Activated CD4-positive, alpha-beta memory T cell treated with anti-CD3 and anti-CD28 coated beads for 36 hours (primary cell): ENCODE data around the gene FLOT2. TPM values are rescaled to one million over a fixed set of nuclear protein-coding genes. Genes with fewer than 3 reads are reported as not detected.
"Not testable (repeated sequence)": the region's sequence is repeated elsewhere in the genome, so short reads cannot be mapped to it uniquely, and the experiment has no call there.

Experiments
- CTCF ChIA-PET: fragments of 350-600 bp; sonication (Branson Sonifier 250); formaldehyde crosslinking; loops from one replicate; lab custom pipeline; 2021; ENCODE audit warnings: antibody characterized with exemption, inconsistent platforms; lab: Charles Lee
- POLR2A ChIA-PET: fragments of 350-600 bp; sonication (Branson Sonifier 250); formaldehyde crosslinking; loops from one replicate; lab custom pipeline; 2021; ENCODE audit warnings: antibody characterized with exemption; lab: Charles Lee
- DNase-seq: peaks from one replicate; pipeline ENCODE4 v3.0.0-alpha.2; 2020
- H3K27ac Mint-ChIP-seq: one replicate; pipeline ENCODE4 v1.8.0; 2021; ENCODE audit warnings: mixed read lengths
- H3K27me3 Mint-ChIP-seq: one replicate; pipeline ENCODE4 v1.8.0; 2021; ENCODE audit warnings: mixed read lengths
- H3K36me3 Mint-ChIP-seq: one replicate; pipeline ENCODE4 v1.8.0; 2021; ENCODE audit warnings: mixed read lengths
- H3K4me1 Mint-ChIP-seq: one replicate; pipeline ENCODE4 v1.8.0; 2021; ENCODE audit warnings: low read depth, mixed read lengths
- H3K4me3 Mint-ChIP-seq: one replicate; pipeline ENCODE4 v1.8.0; 2021; ENCODE audit warnings: mild to moderate bottlenecking, mixed read lengths
- H3K9me3 Mint-ChIP-seq: one replicate; pipeline ENCODE4 v1.8.0; 2021; ENCODE audit warnings: mixed read lengths
- intact Hi-C: fragments of 100-400 bp; cut with micrococcal nuclease; formaldehyde crosslinking; loops from one replicate; pipeline ENCODE4 v1.15.1; 2023
- total RNA-seq, 2 experiments: library from RNA; stranded (reverse); gene quantifications; one replicate each; pipeline ENCODE4 v1.2.3, GENCODE V29; 2021

FLOT2 gene
- total RNA-seq, 2 experiments from 2014 or later: 110 to 118 TPM

DNA sequence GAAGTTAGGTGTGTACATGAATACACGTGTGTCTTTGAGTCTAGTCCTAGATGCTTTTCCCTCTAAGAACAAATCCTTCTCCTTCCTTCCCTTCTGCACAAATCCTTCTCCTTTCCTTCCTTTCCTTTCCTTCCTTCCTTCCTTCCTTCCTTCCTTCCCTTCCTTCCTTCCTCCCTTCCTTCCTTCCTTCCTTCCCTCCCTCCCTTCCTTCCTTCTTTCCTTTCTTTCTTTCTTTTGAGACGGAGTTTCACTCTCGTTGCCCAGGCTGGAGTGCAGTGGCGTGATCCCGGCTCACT, 6.0 kb upstream of the FLOT2 start:
- Mint-ChIP-seq H3K36me3 (peaks cover 25% of the 10 kb centered on the region), H3K4me3 (peak overlapping the region; percentile 97), H3K4me1 (peaks cover 24% of the 10 kb centered on the region)
- H3K27me3 Mint-ChIP-seq, H3K9me3 Mint-ChIP-seq, DNase-seq, H3K27ac Mint-ChIP-seq: not testable (repeated sequence)
- intact Hi-C loops: loop anchor here (1.0 to 10.0 kb wide), 5 partner anchors 48 to 259 kb away; partner anchors contain the start of genes BLTP2, NEK8 and PHF12
- POLR2A ChIA-PET: interaction anchor here (0.5 to 1.9 kb wide), 3 partner anchors 59 to 176 kb away, joined by 3 to 6 read pairs (median 3); no protein-coding TSS in a partner anchor
- CTCF ChIA-PET: interaction anchor here (0.6 to 5.4 kb wide), 15 partner anchors 8 to 1206 kb away, joined by 3 to 36 read pairs (median 10); partner anchors contain the start of gene TLCD1

DNA sequence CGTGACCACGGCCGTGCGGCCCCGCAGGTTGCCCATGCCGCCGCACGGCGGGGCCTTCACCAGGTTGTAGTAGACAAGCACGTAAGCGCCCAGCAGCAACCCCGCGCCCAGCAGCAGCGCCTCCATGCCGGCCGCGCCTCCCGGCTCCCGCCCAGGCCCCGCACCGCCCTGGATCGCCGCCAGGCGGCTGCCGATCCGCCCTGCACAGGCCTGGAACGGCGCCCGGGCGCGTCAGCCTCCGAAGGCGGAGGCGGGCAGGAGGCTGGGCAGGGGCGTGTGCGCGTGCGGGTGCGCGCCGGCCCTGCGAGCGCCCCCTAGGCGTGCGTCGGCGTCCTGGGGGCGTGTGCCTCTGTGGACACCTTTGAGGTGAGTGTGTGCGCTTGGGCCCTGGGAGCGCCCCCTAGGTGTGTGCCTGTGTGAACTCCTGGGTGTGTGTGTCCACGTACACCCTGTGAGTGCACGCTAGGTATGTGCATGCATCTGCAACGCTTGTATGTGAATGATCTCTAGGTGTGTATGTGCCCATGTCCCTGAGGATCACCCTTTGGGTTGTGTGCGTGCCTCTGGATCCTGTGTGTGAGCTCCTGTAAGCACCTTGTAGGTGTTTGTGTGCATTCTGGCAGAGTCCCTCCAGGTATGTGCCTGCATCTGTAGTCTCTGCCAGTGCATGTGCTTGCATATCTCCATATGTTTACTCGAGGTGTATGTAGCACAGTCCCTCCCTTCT, 5.4 kb upstream of the FLOT2 start, which contains the start of gene DHRS13:
DHRS13 (minus strand) TSS at position 261 of the 727 bp plus-strand sequence; CDS start at position 126, 135 bp downstream.
- Mint-ChIP-seq H3K9me3 (no peaks in the 10 kb centered on the region), H3K36me3 (peaks cover 26% of the 10 kb centered on the region), H3K27ac (peak within 1 kb of the TSS; percentile 89), H3K27me3 (no peaks in the 10 kb centered on the region), H3K4me1 (peaks cover 27% of the 10 kb centered on the region), H3K4me3 (peak within 1 kb of the TSS; percentile 97)
- intact Hi-C loops: loop anchor here (1.0 to 10.0 kb wide), 6 partner anchors 48 to 258 kb away; partner anchors contain the start of genes BLTP2, NEK8 and PHF12
- ChIA-PET CTCF (interaction anchor here (0.6 to 5.4 kb wide), 33 partner anchors 9 to 256 kb away, joined by 3 to 36 read pairs (median 5); partner anchors contain the start of genes ERAL1, FAM222B, NEK8 and TLCD1), POLR2A (interaction anchor here (0.5 to 2.1 kb wide), 7 partner anchors 47 to 184 kb away, joined by 3 to 10 read pairs (median 3); no protein-coding TSS in a partner anchor)
- peak; percentile 94 for DNase-seq

DNA sequence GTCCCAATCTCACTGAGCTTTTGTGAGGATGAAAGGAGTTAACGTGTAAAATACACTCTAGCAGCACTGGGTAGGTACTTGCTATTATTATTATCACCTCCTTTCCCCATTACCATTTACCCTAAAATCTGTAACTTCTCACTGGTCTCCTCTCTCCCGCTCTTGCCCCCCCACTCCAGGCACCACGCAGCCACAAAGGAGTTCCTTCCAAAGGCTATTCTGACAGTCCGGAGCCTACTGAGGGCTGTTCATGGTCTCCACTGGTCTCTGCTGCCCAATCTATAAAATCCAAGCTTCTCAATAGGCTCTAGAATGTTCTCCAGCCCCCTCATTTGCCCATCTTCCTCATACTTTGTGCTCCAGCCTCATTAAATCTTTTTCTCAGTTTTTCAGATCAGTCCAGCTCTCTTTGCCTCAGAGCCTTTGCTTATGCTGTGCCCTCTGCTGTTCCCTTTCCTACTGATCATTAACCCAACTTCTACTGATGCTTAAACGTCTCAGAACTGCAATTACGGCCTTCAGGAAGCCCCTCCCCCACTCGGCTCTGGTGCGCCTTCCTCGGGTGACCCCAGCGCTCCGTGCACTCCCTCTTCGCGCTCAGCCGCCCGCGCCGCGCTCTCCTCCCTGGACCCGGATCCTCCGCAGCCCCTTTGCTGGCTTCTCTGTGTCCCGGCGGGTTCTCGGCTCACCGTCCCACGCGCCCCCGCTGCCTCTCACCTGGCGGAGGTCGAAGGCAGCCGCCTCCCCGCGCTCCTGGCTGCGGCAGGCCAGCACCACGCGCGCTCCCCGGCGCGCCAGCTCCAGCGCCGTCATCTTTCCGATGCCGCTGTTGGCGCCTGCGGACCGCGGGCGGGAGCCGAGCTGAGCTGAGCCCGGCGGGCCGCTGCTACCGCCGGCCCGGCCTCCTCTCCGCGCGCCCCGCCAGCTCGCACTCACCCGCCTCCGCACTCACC, 4.6 kb upstream of the FLOT2 start:
- Mint-ChIP-seq H3K4me3 (peak overlapping the region; percentile 97), H3K36me3 (peaks cover 26% of the 10 kb centered on the region), H3K9me3 (no peaks in the 10 kb centered on the region), H3K4me1 (peaks cover 32% of the 10 kb centered on the region), H3K27ac (peak overlapping the region; percentile 89), H3K27me3 (no peaks in the 10 kb centered on the region)
- intact Hi-C loops: loop anchor here (1.0 to 10.0 kb wide), 4 partner anchors 53 to 257 kb away; partner anchors contain the start of gene BLTP2
- CTCF ChIA-PET: interaction anchor here (0.6 to 5.4 kb wide), 28 partner anchors 8 to 255 kb away, joined by 3 to 36 read pairs (median 4); partner anchors contain the start of genes ERAL1, FAM222B, NEK8 and TLCD1
- POLR2A ChIA-PET: interaction anchor here (0.6 to 2.1 kb wide), 8 partner anchors 9 to 183 kb away, joined by 3 to 10 read pairs (median 3); partner anchors contain the start of gene ERAL1
- DNase-seq: peak; percentile 65

DNA sequence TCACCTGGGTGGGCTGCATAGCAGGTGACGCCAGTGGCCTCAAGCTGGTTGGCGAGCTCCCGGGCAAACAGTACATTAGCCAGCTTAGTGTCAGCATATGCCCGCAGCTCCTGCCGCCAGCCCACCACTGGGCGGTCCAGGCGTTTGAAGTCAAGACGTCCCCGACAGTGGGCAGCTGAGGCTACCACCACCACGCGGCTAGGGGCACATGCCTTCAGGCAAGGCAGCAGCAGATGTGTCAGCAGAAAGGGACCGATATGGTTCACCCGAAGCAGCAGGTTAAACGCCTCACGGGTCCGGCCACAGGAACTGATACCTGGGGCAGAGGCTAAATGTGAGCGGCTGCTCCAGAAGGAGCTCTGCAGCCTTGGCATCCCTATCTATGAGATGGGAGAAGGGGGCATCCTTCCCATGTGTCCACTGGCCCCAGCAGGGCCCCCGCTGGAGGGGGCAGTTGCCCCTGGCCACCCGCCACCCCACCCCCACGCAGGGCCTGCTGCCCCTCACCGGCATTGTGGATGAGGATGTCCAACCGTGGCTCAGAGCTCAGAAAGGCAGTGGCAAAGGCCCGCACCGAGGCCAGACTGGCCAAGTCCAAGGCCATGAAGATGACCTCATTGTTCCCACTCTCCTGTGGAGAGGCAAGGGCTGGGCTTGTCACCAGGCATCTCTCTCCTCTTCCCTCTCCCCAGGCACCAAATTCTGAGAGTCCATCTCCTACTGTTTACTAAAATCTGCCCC, 3.6 kb upstream of the FLOT2 start:
- intact Hi-C loops: loop anchor here (5.0 to 10.0 kb wide), 2 partner anchors 139 to 256 kb away; partner anchors contain the start of gene BLTP2
- Mint-ChIP-seq H3K27me3 (no peaks in the 10 kb centered on the region), H3K9me3 (no peaks in the 10 kb centered on the region), H3K4me1 (peaks cover 35% of the 10 kb centered on the region), H3K4me3 (peak overlapping the region; percentile 97), H3K27ac (peak overlapping the region; percentile 89), H3K36me3 (peaks cover 28% of the 10 kb centered on the region)
- no peak for DNase-seq
- CTCF ChIA-PET: interaction anchor here (1.2 to 5.4 kb wide), 12 partner anchors 16 to 174 kb away, joined by 3 to 36 read pairs (median 12); partner anchors contain the start of genes FAM222B and TLCD1
- POLR2A ChIA-PET: interaction anchor here (1.3 to 2.1 kb wide), 2 partner anchors 8 to 48 kb away, joined by 5 to 10 read pairs; no protein-coding TSS in a partner anchor

DNA sequence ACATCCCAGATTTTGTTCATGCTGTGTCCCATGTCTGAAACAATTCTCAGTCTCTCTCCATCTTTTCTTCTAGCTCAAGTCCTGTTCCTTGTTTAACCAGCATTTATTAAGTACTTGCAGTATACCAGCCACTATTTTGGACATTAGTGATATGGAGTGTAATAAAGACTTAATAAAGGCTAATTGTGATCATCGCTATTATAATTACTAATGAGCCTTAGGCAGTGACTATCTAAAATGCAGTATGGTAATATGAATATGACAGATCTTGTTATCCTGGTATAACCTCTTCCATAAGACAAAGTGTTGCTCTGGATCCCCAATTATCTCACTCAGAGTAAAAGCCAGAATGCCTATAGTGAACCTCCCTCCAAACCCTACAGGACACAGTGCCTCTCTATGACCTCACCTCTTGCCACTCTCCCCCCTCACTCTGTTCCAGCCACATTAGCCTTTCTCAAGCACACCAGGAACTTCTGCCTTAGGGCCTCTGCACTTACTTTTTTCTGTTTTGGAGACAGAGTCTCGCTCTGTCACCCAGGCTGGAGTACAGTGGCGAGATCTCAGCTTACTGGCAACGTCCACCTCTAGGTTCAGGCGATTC, 1.8 kb upstream of the FLOT2 start:
- Mint-ChIP-seq H3K4me3 (no peak overlapping the region), H3K9me3 (no peaks in the 10 kb centered on the region), H3K4me1 (peaks cover 46% of the 10 kb centered on the region), H3K27me3 (no peaks in the 10 kb centered on the region), H3K36me3 (peaks cover 25% of the 10 kb centered on the region), H3K27ac (peak overlapping the region; percentile 63)
- DNase-seq: no peak
- intact Hi-C loops: no loop called here
- CTCF ChIA-PET: interaction anchor here (1.4 to 4.3 kb wide), 4 partner anchors 13 to 172 kb away, joined by 3 to 38 read pairs (median 15); partner anchors contain the start of gene TLCD1
- POLR2A ChIA-PET: interaction anchor here (1.3 to 2.0 kb wide), 2 partner anchors 170 to 172 kb away, joined by 3 to 5 read pairs; partner anchors contain the start of gene NEK8

DNA sequence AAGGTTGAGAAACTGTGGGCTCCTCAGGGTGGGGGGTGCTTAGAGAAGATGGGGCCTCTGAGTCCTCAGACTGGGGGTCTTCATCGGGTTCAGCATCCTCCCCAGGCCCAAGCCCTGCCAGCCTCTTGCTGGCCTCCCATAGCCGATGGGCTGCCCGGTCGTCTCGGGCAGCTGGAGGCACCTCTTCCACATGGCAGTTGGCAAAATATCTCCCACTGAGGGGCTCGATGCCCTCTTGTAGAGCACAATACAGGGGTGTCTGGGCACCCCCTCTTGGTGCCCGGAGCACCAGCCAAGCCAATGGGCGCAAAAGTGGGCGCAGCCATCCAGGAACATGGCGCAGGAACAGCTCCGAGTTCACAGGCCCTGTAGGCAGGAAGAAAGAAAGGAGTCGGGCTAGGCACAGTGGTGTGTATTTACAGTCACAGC, 1.0 kb upstream of the FLOT2 start:
- DNase-seq: no peak
- POLR2A ChIA-PET: interaction anchor here (0.7 to 2.0 kb wide), 14 partner anchors 12 to 328 kb away, joined by 3 to 7 read pairs (median 3); partner anchors contain the start of genes BLTP2, NEK8, PHF12 and PIGS
- H3K9me3 Mint-ChIP-seq: no peaks in the 10 kb centered on the region
- no peak overlapping the region for H3K4me3 Mint-ChIP-seq
- H3K27me3 Mint-ChIP-seq: no peaks in the 10 kb centered on the region
- H3K36me3 Mint-ChIP-seq: peaks cover 25% of the 10 kb centered on the region
- peak overlapping the region; percentile 8 for H3K27ac Mint-ChIP-seq
- intact Hi-C loops: no loop called here
- CTCF ChIA-PET: interaction anchor here (0.6 to 4.3 kb wide), 9 partner anchors 14 to 172 kb away, joined by 3 to 38 read pairs (median 8); partner anchors contain the start of genes FAM222B and TLCD1
- H3K4me1 Mint-ChIP-seq: peaks cover 53% of the 10 kb centered on the region

DNA sequence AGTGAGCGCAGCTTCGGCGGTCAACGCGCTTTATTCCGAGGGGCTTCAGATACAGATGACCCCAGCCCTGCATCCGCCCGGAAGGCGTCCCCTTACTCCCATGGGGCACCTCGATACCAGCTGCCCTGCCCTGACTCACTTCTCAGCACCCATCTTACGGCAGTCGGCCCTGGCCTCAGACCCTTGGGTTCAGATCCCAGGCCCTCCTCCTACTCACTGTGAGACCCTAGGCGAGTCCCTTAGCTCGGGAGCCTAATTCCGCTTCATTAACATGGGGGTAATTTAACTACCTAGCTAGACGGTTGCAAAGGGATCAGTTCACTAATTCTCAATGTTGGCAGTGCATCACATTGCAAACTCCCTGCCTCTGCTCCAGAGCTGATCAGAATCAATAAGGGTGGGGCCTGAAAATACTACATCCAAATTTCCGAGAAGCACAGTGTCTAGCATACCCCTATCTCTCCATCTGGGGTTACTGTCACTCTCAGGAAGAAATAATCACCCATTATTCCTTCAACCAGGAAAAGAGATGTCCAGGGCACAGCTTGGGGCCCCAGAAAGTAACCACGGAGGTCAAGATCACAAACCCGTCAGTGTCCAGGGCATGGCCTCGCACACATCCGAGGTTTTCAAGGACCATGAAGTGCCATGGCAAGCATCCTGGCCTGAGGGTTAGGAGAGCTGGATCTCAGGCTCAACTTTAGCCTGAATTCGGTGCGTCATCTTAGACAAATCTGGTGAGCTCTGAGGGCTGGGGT, 415 bp upstream of the FLOT2 start:
- intact Hi-C loops: no loop called here
- Mint-ChIP-seq H3K4me1 (peaks cover 59% of the 10 kb centered on the region), H3K9me3 (no peaks in the 10 kb centered on the region), H3K4me3 (peak overlapping the region; percentile 97), H3K36me3 (peaks cover 28% of the 10 kb centered on the region), H3K27ac (peak overlapping the region; percentile 92), H3K27me3 (no peaks in the 10 kb centered on the region)
- POLR2A ChIA-PET: interaction anchor here (0.6 to 2.0 kb wide), 15 partner anchors 12 to 327 kb away, joined by 3 to 7 read pairs (median 3); partner anchors contain the start of genes BLTP2, NEK8, PHF12 and PIGS
- CTCF ChIA-PET: interaction anchor here (0.6 to 4.3 kb wide), 10 partner anchors 10 to 171 kb away, joined by 3 to 38 read pairs (median 8); partner anchors contain the start of genes FAM222B and TLCD1
- peak; percentile 53 for DNase-seq

DNA sequence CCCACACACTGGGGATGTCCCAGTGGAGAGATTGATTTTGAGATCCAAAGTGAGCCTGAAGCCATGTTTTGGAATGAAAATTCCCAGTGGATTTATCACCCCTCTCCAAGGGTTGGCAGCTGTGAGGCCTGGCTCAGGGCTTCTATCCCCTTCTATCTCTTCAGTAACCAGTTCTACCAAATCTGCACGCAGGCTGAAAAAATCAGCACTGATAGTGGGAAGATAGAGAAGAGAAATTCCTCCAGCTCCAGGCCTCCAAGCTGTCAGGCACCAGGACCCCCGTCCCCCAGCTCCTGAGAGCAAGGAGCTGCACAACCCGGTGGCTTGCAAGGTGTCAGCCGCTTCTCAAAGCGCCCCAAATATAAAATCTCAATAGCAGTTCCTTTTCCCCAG, 1.0 kb downstream of the FLOT2 start:
- intact Hi-C loops: no loop called here
- H3K27ac Mint-ChIP-seq: peak overlapping the region; percentile 92
- H3K36me3 Mint-ChIP-seq: peaks cover 28% of the 10 kb centered on the region
- ChIA-PET CTCF (interaction anchor here (0.8 to 4.3 kb wide), 7 partner anchors 18 to 221 kb away, joined by 3 to 38 read pairs (median 3); partner anchors contain the start of genes FAM222B and TLCD1), POLR2A (interaction anchor here (0.7 kb wide), 1 partner anchor 133 kb away, joined by 7 read pairs; no protein-coding TSS in a partner anchor)
- peak overlapping the region; percentile 97 for H3K4me3 Mint-ChIP-seq
- no peak for DNase-seq
- no peaks in the 10 kb centered on the region for H3K27me3 Mint-ChIP-seq
- H3K9me3 Mint-ChIP-seq: no peaks in the 10 kb centered on the region
- H3K4me1 Mint-ChIP-seq: peaks cover 64% of the 10 kb centered on the region

DNA sequence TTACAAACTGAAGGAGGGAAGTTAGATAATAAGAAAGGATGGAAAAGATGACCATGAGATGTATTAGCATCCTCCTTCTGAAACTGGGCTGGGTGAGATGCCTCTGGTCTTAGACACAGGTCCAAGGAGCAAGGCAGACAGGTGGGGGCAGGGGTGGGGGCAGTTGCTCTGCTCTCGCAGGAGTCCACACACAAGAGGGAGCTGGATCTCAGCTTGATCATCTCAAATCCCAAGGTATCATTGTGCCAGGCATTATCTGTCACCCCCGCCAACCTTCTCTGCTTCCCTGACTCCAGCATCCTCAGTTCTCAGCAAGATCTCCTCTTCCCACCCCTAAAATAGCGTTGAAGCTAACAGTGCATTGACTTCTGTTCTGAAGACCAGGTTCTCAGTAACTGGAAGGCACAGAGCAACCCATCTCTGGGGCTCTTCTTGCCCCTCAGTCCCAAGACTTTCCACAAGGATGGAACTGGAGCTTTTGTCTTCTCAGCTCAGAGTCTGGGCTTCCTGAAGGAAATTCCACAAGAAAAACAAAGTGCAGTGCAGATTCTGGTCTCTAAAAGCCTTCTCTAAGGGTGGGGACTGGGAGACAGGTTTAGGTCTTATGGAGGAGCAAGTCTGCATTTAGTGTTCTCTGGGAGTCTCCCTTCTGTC, 1.6 kb downstream of the FLOT2 start:
- H3K36me3 Mint-ChIP-seq: peaks cover 28% of the 10 kb centered on the region
- H3K27me3 Mint-ChIP-seq: no peaks in the 10 kb centered on the region
- peak overlapping the region; percentile 92 for H3K27ac Mint-ChIP-seq
- no peaks in the 10 kb centered on the region for H3K9me3 Mint-ChIP-seq
- CTCF ChIA-PET: interaction anchor here (0.8 to 4.3 kb wide), 9 partner anchors 17 to 221 kb away, joined by 3 to 38 read pairs (median 4); partner anchors contain the start of genes FAM222B and TLCD1
- H3K4me1 Mint-ChIP-seq: peaks cover 67% of the 10 kb centered on the region
- POLR2A ChIA-PET: interaction anchor here (0.7 to 1.4 kb wide), 2 partner anchors 133 to 169 kb away, joined by 4 to 7 read pairs; no protein-coding TSS in a partner anchor
- no peak for DNase-seq
- intact Hi-C loops: no loop called here
- peak overlapping the region; percentile 97 for H3K4me3 Mint-ChIP-seq
